GM18498 (cell line): Measurements from ENCODE around the gene WDR44.
"Not testable (repeated sequence)": the region's sequence is repeated elsewhere in the genome, so short reads cannot be mapped to it uniquely, and the experiment has no call there.

Source experiments
- ATAC-seq: cut with Tn5 transposase; IDR thresholded peaks from one replicate; pipeline ENCODE4 v1.9.1; 2021; ENCODE audit warnings: mild to moderate bottlenecking, moderate library complexity; ENCODE audit not compliant: unreplicated experiment

The WDR44 gene

DNA sequence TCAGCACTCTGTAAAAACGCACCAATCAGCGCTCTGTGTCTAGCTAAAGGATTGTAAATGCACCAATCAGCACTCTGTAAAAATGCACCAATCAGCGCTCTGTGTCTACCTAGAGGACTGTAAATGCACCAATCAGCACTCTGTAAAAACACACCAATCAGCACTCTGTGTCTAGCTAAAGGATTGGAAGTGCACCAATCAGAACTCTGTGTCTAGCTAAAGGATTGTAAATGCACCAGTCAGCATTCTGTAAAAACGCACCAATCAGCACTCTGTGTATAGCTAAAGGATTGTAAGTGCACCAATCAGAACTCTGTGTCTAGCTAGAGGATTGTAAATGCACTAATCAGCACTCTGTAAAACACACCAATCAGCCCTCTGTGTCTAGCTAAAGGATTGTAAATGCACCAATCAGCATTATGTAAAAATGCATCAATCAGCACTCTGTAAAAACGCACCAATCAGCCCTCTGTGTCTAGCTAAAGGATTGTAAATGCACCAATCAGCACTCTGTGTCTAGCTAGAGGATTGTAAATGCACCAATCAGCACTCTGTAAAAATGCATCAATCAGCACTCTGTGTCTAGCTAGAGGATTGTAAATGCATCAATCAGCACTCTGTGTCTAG lies 124.9 kb downstream of the WDR44 start:
- ATAC-seq = not testable (repeated sequence)

DNA sequence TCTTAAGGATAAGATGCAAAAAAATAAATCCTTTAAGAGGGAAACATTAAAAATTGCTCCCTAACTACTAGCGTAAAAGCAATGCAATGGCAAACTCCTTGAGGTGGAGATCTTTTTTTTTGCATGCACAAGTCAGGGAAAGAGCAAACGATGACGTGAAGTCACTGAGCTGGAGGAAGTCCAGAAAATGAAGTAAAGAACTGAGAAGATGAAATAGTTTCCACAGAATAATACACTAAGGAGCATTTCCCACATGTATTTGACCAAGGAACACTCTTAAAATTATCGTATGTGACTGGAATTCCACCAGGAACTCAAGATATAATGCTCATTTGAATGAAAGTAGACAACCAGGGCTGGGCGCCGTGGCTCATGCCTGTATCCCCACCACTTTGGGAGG lies 128.7 kb downstream of the WDR44 start:
- ATAC-seq = no peak

DNA sequence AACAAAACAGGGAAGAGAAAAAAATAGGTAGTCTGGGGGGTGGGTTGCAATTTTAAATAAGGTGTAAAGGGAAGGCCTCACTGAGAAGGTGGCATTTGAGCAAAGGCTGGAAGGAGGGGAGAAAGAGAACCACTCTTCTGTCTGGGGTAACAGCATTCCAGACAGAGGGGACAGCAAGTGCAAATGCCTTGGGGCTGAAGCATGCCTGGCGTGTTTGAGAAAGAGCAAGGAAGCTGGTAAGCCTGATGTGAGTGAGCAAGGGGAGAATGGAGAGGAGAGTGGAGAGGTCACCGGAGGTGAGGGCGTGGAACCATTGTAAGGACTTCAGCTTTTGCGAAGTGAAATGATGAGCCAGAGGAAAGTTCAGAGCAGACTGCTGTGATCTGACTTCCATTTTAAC lies 130.0 kb downstream of the WDR44 start:
- ATAC-seq = no peak

DNA sequence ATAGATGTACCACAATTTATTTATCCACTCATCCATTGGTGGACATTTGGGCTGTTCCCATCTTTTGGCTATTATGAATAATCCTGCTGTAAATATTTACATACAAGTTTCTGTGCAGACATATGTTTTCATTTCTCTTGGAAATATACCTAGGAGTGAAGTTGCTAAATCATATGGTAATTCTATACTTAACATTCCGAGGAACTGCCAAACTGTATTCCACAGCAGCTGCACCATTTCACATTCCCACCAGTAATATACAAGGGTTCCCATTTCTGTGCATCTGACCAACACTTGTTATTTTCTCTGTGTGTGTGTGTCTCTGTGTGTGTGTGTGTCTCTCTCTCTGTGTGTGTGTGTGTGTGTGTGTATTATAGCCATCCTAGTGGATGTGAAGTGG lies 134.3 kb downstream of the WDR44 start:
- no peak for ATAC-seq

DNA sequence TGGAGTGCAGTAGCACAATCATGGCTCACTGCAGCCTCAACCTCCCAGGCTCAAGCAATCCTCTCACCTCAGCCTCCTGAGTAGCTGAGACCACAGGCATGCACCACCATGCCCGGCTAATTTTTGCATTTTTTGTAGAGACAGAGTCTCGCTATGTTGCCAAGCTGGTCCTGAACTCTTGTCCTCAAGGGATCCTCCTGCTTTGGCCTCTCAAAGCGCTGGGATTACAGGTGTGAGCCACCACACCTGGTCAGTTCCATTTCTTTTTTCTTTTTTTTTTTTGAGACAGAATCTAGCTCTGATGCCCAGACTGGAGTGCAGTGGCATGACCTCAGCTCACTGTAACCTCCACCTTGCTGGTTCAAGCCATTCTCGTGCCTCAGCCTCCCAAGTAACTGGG lies 136.5 kb downstream of the WDR44 start:
- ATAC-seq = not testable (repeated sequence)

DNA sequence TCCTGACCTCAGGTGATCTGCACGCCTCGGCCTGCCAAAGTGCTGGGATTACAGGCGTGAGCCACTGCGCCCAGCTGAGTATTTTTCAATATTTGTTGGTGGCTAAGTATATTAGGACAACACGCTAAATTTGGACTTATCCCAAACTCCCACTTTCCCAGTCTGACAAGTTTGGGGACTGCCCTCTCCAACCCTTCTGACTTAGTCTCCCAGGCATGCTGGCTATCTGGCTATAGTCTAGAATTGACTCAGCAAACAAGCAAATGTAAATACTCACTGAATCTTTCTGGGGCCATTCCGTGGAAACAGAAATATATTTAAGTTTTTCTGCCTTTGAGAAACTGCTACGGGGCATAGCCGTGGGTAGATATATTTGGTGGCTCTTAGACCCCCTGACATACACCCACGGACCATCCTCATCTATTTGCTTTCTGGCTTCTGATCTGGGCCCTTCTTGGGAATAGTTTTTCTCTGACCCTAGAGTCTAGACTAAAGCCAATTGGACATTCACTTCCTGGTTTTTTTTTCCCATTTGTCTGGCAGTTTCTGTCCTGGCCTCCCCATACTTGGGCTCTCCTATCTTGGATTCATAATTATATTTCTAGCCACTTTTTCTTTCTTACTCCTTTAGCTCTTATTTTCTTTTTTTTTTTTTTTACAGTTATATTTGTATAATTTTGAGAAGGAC lies 138.5 kb downstream of the WDR44 start:
- ATAC-seq = no peak

DNA sequence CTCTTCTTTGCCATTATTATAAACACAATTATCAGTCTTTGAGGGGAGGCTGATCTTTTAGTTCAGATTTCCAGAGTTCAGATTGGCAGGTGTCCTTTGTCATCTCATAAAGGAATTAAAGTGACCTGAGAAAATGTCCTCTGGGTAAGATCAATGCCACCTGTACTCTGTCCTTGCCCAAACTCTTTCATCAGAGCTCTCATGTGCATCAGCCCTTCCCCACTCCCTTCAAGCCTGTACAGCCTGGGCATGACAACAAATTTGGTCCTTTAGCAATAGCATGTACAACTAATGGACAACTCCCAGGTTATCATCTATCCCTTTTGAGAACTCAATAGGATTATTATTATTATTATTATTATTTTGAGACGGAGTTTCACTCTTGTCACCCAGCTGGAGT lies 140.8 kb downstream of the WDR44 start:
- not testable (repeated sequence) for ATAC-seq

DNA sequence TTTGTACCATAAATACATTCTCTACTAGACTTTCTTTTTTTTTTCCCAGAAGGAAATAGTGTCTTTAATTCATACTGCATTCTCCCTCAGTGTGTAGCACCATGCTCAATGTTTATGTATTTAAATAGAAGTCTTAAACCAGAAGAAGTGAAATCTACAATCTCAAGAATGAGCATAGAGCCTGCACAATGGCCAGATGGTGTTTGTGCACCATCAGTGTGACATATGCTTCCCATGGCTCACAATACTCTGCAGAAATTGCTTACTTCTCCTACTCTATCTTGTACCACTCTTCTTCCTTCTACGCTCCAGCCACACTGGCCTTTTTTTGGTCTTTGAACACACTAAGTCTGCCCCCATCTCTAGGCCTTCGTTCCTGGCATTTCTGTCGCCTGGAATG lies 147.1 kb downstream of the WDR44 start:
- no peak for ATAC-seq

DNA sequence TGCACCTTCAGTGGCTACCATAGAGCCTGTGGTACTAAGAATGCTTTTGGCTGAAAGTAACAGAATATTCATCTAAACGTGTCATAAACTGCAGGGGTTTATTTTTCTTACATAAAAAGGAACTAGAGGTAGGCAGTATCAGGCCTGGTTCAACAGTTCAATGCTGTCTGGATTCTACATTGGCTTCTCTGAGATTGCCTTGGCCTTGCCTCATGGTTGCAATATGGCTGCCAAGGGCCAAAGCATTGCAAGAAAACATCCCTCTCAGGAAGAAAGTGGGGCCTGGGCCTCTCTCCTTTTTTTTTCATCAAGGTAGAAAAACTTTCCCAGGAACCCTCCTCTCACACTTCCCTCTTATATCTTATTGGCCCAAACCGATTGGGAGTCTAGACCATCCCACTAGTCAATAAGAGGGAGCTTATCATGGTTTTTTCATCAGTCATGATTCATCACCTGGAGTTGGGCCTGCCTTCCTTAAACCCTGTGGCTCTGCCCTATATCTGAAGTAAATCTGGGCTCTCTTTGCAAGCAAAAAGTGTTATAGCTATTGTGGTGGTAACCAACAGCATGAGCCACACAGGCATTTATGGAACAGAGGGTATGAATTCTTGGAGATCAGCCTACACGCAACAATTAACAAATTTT lies 147.9 kb downstream of the WDR44 start:
- no peak for ATAC-seq

DNA sequence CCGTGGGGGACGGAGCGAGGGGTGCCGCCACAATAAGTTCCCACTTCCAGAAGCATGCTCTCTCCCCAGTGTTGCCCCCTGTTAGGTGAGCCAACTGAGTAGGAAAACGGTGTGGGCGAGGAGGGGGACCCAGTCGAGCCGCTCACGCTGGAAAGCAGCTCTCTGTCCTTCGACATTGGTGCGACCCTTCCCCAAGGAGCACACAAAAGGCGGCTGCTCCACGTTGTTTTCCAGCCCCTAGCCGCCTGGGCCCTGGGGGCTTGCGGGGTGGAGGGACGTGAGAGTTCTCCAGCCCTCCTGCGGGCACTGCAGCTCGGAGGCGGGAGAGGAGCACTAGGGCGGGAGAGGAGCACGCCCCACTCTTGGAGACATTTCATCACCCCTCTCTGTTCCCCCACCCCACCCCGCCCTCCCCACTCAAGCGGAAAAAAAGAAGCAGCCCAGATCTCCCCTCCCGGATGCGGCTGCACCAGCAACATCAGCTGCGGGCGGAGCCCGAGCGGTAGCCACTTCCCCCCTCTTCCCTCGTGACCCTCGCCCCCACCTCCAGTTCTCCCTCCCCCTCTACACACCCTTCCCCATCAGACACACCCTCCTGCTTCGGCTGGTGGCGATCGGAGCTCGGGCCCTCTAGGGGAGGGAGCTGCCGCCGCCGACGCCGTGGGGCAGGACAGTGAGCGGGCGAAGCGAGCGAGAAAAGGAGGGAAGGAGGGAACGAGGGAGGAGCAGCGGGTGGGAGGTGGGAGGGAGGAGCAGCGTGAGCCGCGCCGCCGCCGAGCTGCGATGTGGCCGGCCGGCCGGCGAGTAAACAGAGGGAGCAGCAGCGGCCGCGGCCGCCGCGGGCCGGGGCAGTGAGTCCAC lies 149.4 kb downstream of the WDR44 start, which contains the start of gene DOCK11:
DOCK11 (plus strand) TSS at position 755 of the 861 bp plus-strand sequence. CDS start 157 bp downstream, outside the sequence.
- peak; percentile 81 for ATAC-seq

DNA sequence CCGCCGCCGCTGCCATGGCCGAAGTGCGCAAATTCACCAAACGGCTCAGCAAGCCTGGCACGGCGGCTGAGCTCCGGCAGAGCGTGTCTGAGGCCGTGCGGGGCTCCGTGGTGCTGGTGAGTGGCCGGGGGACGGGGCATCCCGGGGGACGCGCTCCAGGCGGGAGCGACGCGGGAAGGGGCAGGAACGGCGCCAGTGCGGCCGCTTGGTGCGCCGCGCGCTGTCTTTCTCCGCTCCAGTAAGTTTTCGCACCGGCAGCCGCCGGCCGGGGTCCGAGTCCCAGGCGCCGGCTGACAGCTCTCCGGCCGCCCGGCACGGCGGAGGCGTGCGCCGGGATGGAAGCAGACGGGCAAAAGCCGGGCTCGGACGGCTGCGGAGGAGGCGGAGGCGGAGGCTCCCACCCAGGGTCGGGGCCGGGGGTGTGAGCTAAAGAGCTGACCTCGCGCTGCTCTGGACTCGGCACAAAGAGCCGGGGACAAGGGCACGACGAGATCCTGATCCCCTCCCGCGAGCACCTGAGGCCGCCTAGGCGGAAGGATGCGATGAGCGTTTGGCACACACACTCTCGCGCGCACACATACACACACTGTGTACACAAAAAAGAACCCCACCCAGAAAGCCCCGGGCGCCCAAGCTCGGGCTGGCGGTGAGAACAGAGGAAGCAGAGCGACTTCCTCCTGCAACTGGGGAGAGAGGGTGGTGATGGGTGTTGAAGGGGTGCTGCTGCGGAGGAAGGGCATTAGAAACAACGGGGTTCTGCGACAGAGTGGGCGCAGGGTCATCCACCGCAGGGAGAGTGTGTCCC lies 150.3 kb downstream of the WDR44 start:
- ATAC-seq = peak; percentile 62

DNA sequence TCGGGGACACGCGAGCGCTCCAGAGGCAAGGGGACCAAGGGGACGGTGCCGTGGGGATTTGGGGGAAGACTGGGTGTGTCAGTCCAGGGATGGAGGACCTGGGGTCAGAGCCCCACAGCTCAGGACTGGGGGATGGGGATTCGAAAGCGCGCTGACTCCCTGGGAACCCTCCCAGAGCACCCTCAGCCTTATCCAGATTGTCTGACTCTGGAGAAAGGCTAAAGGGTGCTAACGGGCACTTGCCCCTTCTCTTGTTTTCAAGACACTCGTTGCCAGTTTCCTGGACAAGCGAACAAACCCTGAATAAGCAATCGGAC lies 150.8 kb downstream of the WDR44 start:
- no peak for ATAC-seq

DNA sequence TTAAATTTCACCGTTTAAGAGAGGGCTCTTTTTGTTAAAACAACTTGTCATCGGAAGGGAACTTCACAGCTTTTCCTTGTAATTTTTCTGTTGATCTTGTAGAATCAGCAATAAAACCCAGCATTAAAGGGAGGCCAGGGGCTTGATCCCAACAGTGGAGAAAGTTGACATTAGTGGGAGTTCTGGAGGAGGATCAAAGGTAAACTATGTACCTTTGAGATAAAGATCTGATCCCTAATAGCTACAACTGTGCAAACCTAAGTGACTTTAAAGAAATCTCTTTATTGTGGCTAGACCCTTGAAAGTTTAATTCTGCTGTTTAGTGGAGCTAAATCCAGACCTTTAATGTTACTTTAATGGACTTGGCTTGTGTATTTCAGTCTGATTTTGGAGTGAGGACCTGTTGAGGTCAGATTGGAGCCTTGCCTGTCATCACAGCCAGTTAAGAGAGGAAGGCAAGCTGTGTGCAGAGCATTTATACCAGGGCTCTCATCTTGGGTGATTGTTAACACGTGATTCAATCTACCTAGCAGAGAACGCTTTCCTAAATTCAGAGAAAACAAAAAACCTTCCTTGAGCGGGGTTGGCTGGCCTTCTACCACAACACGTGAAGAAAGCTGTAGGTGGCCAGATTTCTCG lies 151.4 kb downstream of the WDR44 start:
- no peak for ATAC-seq

DNA sequence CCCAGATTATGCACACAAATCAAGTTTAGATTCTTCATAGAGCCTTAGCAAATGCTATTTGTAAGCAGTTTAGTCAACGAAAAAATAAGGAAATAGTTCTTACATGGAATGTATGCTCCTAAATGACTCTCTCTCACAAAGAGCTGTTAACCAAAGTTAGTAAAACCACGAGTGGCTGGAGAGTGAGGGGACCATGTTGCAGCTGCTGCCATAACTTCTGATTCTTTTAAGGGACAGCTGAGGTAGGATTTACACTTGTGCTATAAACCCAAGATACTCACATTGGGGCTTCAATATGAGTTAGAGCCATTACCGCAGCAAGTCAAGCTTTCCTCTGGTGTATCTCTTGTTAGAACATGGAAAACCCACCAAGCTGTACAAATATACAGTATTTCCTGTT lies 152.4 kb downstream of the WDR44 start:
- ATAC-seq = no peak

DNA sequence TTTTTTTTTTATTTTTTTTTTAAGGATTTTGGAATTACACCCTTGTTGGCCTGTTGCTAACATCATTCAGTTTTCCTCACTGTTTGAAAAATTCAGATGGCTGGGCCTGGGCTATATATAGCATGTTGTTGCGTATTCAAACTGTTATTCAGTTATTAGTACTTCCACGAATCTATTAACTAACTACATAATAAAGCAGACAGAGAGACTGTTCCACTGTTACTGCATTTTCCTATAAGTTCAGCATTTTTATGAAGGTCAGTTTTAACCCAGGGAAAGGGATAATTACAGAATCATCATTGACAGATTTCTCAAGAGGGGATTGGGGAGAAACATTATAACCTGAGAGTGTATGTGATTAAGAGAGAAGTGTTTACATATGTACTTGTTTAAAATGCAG lies 152.8 kb downstream of the WDR44 start:
- no peak for ATAC-seq

DNA sequence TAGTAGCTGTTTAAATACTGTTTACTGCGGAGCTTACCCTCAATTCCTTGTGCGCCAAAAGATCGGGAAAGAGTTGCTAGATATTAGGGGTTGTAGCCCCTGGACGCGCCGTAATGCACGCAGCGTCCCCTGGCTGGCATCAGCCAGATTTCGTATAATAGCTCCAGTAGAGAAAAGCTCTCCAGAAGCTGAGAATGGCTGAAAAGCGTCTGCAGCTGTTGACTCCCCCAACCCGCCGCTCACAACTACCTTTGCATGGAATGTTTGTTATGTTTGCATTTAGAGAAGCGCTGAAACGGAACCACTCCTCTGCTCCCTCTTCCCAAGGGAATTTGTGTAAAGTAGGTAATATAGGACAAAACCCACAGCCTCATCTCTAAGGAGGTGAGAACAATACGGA lies 153.4 kb downstream of the WDR44 start:
- ATAC-seq = no peak
